Fibroblast of lung (primary cell): Measurements from ENCODE around the gene CARD6.

Experiments
- CTCF ChIP-seq, 2 donors: IDR thresholded peaks in 1 of 2; conservative IDR thresholded peaks in 1 of 2; 1 replicate in 1 of 2; 2 replicates in 1 of 2; pipeline ENCODE4 v1.5.1; 2011 to 2012; ENCODE audit warnings: low read length in 2 of 2, control low read depth in 1 of 2, inconsistent platforms in 1 of 2, low read depth in 1 of 2, mild to moderate bottlenecking in 1 of 2
- EZH2 ChIP-seq: IDR thresholded peaks from 2 replicates; pipeline ENCODE4 v1.5.1; 2012; ENCODE audit warnings: low read length, control low read depth, mild to moderate bottlenecking; ENCODE audit errors: missing control alignments

- no peak for TF ChIP-seq CTCF (conservative IDR thresholded peaks at IDR 0.05 in 1 of 2, IDR thresholded peaks at IDR 0.05 in 1 of 2; ENCODE audit: low read depth in 1 of 2, low read length in 2 of 2)
- no peak for TF ChIP-seq EZH2
Observed at GRCh38 chr5:40909723-40910122, 68.6 kb downstream of the CARD6 start.
